ENCODE data around the gene PFDN6. TPM values are rescaled to one million over a fixed set of nuclear protein-coding genes. Genes with fewer than 3 reads are reported as not detected.

PFDN6 gene
- total and polyA plus RNA-seq, 2 of the 13 experiments (the other 11 are each of a cell fraction or from before 2014, with no cell fraction given) = 75.5 to 87.0 TPM

- TF ChIP-seq TSC22D2 (CRISPR knock-in tag; IDR thresholded peaks at IDR 0.05; ENCODE audit: borderline replicate concordance) (0 out of 2 replicates have a peak, but pooled peaks have one; percentile 44), IKZF4 (CRISPR knock-in tag; IDR thresholded peaks at IDR 0.05; ENCODE audit: borderline replicate concordance, low read depth, not compliant biosample characterization) (peak; percentile 40), TGIF2 (CRISPR knock-in tag; IDR thresholded peaks at IDR 0.05) (peak; percentile 81), LRRFIP1 (CRISPR knock-in tag; conservative IDR thresholded peaks at IDR 0.05) (0 out of 2 replicates have a peak, but pooled peaks have one; percentile 61), ZNF605 (CRISPR knock-in tag; IDR thresholded peaks at IDR 0.05) (peak; percentile 91; the same call in 1 of the 2 replicates), SALL1 (CRISPR knock-in tag; IDR thresholded peaks at IDR 0.05) (peak; percentile 80), ZNF101 (CRISPR knock-in tag; IDR thresholded peaks at IDR 0.05; ENCODE audit: borderline replicate concordance, low read depth) (0 out of 2 replicates have a peak, but pooled peaks have one; percentile 76), ZNF879 (CRISPR knock-in tag; IDR thresholded peaks at IDR 0.05) (0 out of 2 replicates have a peak, but pooled peaks have one; percentile 47), HMG20A (CRISPR knock-in tag; IDR thresholded peaks at IDR 0.05; ENCODE audit: borderline replicate concordance) (peak; percentile 22; the same call in 1 of the 2 replicates), GATAD2A (CRISPR knock-in tag; IDR thresholded peaks at IDR 0.05) (peak; percentile 19; the same call in 1 of the 2 replicates), KMT2A (CRISPR knock-in tag; IDR thresholded peaks at IDR 0.05) (peak; percentile 95), KDM3A (CRISPR knock-in tag; IDR thresholded peaks at IDR 0.05; ENCODE audit: low read depth) (peak; percentile 18; the same call in 1 of the 2 replicates), ZFP90 (CRISPR knock-in tag; IDR thresholded peaks at IDR 0.05; ENCODE audit: borderline replicate concordance) (0 out of 2 replicates have a peak, but pooled peaks have one; percentile 42), FOXO1 (CRISPR knock-in tag; IDR thresholded peaks at IDR 0.05) (0 out of 2 replicates have a peak, but pooled peaks have one; percentile 6), SRSF1 (optimal IDR thresholded peaks at IDR 0.05; ENCODE audit: low read depth, low read length) (peak; percentile 52)
- TF ChIP-seq, protein P1, sequence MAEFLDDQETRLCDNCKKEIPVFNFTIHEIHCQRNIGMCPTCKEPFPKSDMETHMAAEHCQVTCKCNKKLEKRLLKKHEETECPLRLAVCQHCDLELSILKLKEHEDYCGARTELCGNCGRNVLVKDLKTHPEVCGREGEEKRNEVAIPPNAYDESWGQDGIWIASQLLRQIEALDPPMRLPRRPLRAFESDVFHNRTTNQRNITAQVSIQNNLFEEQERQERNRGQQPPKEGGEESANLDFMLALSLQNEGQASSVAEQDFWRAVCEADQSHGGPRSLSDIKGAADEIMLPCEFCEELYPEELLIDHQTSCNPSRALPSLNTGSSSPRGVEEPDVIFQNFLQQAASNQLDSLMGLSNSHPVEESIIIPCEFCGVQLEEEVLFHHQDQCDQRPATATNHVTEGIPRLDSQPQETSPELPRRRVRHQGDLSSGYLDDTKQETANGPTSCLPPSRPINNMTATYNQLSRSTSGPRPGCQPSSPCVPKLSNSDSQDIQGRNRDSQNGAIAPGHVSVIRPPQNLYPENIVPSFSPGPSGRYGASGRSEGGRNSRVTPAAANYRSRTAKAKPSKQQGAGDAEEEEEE (CRISPR knock-in tag; IDR thresholded peaks at IDR 0.05; ENCODE audit: borderline replicate concordance) = 0 out of 2 replicates have a peak, but pooled peaks have one; percentile 57
- TF ChIP-seq, protein P2, sequence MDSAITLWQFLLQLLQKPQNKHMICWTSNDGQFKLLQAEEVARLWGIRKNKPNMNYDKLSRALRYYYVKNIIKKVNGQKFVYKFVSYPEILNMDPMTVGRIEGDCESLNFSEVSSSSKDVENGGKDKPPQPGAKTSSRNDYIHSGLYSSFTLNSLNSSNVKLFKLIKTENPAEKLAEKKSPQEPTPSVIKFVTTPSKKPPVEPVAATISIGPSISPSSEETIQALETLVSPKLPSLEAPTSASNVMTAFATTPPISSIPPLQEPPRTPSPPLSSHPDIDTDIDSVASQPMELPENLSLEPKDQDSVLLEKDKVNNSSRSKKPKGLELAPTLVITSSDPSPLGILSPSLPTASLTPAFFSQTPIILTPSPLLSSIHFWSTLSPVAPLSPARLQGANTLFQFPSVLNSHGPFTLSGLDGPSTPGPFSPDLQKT (CRISPR knock-in tag; IDR thresholded peaks at IDR 0.05; ENCODE audit: borderline replicate concordance) = no peak
- TF ChIP-seq, protein P3, sequence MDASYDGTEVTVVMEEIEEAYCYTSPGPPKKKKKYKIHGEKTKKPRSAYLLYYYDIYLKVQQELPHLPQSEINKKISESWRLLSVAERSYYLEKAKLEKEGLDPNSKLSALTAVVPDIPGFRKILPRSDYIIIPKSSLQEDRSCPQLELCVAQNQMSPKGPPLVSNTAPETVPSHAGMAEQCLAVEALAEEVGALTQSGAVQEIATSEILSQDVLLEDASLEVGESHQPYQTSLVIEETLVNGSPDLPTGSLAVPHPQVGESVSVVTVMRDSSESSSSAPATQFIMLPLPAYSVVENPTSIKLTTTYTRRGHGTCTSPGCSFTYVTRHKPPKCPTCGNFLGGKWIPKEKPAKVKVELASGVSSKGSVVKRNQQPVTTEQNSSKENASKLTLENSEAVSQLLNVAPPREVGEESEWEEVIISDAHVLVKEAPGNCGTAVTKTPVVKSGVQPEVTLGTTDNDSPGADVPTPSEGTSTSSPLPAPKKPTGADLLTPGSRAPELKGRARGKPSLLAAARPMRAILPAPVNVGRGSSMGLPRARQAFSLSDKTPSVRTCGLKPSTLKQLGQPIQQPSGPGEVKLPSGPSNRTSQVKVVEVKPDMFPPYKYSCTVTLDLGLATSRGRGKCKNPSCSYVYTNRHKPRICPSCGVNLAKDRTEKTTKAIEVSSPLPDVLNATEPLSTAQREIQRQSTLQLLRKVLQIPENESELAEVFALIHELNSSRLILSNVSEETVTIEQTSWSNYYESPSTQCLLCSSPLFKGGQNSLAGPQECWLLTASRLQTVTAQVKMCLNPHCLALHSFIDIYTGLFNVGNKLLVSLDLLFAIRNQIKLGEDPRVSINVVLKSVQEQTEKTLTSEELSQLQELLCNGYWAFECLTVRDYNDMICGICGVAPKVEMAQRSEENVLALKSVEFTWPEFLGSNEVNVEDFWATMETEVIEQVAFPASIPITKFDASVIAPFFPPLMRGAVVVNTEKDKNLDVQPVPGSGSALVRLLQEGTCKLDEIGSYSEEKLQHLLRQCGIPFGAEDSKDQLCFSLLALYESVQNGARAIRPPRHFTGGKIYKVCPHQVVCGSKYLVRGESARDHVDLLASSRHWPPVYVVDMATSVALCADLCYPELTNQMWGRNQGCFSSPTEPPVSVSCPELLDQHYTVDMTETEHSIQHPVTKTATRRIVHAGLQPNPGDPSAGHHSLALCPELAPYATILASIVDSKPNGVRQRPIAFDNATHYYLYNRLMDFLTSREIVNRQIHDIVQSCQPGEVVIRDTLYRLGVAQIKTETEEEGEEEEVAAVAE (CRISPR knock-in tag; IDR thresholded peaks at IDR 0.05; ENCODE audit: borderline replicate concordance) = 0 out of 2 replicates have a peak, but pooled peaks have one; percentile 56
Measured at GRCh38 chr6:33313709-33314514, 24.5 kb downstream of the PFDN6 start, which contains the start of gene TAPBP (continued).
